ENCODE data around the gene RAP1A.

DNA sequence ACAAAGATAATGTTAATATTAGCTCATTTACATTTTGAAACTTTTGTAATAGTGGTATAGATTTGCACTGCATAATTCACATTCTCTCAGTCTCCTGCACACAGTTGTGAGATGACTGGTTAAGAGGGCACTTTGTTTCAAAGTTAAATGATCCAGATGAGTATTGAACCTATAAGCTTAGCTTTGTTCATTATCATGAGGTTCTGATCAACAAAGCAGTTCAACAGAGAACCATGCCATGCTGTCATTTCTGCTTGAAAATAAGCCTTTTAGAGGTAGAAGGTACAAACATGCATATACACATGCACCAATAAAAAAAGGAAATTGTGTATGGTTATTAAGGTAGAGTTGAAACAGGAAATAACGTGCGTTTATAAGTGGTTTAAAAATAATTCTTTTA lies 4.8 kb downstream of the RAP1A start:
- TF ChIP-seq, protein P1, sequence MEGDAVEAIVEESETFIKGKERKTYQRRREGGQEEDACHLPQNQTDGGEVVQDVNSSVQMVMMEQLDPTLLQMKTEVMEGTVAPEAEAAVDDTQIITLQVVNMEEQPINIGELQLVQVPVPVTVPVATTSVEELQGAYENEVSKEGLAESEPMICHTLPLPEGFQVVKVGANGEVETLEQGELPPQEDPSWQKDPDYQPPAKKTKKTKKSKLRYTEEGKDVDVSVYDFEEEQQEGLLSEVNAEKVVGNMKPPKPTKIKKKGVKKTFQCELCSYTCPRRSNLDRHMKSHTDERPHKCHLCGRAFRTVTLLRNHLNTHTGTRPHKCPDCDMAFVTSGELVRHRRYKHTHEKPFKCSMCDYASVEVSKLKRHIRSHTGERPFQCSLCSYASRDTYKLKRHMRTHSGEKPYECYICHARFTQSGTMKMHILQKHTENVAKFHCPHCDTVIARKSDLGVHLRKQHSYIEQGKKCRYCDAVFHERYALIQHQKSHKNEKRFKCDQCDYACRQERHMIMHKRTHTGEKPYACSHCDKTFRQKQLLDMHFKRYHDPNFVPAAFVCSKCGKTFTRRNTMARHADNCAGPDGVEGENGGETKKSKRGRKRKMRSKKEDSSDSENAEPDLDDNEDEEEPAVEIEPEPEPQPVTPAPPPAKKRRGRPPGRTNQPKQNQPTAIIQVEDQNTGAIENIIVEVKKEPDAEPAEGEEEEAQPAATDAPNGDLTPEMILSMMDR (IDR thresholded peaks at IDR 0.05), result no peak
- no peak for TF ChIP-seq POLR2A (IDR thresholded peaks at IDR 0.05)
